ENCODE measurements around the gene CFTR.

CFTR gene

DNA sequence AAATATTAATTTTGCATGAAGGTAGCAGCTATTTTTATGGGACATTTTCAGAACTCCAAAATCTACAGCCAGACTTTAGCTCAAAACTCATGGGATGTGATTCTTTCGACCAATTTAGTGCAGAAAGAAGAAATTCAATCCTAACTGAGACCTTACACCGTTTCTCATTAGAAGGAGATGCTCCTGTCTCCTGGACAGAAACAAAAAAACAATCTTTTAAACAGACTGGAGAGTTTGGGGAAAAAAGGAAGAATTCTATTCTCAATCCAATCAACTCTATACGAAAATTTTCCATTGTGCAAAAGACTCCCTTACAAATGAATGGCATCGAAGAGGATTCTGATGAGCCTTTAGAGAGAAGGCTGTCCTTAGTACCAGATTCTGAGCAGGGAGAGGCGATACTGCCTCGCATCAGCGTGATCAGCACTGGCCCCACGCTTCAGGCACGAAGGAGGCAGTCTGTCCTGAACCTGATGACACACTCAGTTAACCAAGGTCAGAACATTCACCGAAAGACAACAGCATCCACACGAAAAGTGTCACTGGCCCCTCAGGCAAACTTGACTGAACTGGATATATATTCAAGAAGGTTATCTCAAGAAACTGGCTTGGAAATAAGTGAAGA lies 112.3 kb downstream of the CFTR start:
- DNase-seq = no peak

GRCh38 chr7:117596134-117596533 lies 116.3 kb downstream of the CFTR start:
- DNase-seq = no peak

- DNase-seq = no peak
Observed at GRCh38 chr7:117597755-117598154, 117.9 kb downstream of the CFTR start.

DNA sequence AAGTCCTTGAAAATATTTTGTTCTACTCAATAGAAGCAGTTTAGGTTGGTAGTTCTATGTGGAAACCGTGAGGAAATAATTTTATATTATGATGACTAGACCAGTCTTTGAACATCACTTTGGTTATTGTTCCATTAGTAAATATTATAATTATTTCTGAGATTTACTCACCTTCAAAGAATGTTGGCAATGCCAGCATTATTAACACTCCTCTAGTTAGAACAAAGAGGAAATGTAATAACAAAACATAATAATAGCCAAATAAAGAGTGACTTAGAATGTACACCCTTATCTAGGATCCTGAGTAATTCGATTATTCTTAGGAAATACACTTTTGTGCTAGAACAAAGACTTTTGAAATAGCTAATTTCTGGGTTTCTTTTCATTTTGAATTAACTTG lies 121.1 kb downstream of the CFTR start:
- DNase-seq = no peak

DNA sequence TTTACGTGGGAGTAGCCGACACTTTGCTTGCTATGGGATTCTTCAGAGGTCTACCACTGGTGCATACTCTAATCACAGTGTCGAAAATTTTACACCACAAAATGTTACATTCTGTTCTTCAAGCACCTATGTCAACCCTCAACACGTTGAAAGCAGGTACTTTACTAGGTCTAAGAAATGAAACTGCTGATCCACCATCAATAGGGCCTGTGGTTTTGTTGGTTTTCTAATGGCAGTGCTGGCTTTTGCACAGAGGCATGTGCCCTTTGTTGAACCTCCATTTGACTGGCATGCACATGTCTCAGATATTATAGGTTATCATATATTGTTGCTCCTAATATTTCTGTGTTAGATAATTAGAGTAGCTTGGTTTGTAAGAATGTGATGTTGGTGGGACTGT lies 123.8 kb downstream of the CFTR start:
- no peak for DNase-seq

- DNase-seq = no peak
Observed at GRCh38 chr7:117605712-117606111, 125.9 kb downstream of the CFTR start.

DNA sequence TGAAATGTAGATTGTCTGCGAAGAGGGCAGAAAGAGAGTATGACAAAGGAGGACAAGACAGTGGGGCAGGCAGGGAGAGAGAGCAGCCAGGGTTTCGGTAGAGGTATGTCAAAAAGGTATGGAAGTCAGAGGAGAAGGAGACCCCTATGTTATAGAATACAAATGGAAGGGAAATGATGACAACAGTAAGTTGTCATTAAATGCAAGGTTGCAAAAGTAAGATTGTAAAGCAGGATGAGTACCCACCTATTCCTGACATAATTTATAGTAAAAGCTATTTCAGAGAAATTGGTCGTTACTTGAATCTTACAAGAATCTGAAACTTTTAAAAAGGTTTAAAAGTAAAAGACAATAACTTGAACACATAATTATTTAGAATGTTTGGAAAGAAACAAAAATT lies 126.3 kb downstream of the CFTR start:
- no peak for DNase-seq

DNA sequence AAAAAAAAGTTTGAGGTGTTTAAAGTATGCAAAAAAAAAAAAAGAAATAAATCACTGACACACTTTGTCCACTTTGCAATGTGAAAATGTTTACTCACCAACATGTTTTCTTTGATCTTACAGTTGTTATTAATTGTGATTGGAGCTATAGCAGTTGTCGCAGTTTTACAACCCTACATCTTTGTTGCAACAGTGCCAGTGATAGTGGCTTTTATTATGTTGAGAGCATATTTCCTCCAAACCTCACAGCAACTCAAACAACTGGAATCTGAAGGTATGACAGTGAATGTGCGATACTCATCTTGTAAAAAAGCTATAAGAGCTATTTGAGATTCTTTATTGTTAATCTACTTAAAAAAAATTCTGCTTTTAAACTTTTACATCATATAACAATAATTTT lies 130.6 kb downstream of the CFTR start:
- no peak for DNase-seq

DNA sequence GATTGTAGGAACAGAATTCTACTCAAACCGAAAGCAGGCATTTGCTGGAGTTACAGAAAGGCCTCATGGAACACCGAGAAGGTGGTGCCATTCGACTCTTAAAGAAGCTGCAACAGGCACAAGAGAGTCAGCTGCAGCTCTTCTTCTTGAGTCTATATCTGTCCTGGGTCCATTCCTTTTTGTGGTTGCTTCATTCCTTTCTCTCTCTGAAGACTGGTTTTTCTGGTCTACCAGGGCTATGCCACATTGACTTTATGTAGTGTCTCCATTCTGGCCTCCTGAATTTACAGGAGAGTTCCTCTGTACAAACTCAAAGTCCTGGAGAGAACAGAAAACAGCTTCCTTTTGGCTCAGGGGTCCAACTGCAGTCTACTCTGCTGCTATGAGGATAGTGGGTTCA lies 132.8 kb downstream of the CFTR start:
- no peak for DNase-seq

GRCh38 chr7:117616694-117617093 lies 136.9 kb downstream of the CFTR start:
- DNase-seq = no peak

- DNase-seq = no peak
Observed at GRCh38 chr7:117619681-117620080, 139.9 kb downstream of the CFTR start.

DNA sequence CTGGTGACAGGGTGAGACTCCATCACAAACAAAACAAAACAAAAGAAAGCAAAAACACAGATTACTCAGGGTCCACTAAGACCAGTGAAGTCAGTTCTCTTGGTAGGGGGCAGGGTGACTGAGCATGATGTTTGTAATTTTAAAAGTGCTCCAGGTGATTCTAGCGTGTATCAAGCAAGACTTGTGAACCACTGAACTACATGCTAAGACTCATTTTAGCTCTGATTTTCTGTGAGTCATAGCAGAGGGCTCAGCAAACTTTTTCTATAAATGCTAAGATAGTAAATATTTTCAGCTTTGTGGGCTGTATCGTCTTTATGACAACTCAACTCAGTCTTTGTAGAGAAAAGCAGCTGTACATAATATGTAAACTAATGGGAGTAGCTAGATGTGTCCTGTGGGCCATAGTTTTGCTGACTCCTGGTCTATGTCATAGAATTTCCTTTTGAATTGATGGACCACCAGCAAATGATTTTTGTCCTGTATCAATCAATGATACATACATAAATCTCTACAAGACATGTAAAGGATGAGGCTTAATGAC lies 141.3 kb downstream of the CFTR start:
- DNase-seq = no peak

GRCh38 chr7:117623606-117624005 lies 143.8 kb downstream of the CFTR start:
- no peak for DNase-seq

DNA sequence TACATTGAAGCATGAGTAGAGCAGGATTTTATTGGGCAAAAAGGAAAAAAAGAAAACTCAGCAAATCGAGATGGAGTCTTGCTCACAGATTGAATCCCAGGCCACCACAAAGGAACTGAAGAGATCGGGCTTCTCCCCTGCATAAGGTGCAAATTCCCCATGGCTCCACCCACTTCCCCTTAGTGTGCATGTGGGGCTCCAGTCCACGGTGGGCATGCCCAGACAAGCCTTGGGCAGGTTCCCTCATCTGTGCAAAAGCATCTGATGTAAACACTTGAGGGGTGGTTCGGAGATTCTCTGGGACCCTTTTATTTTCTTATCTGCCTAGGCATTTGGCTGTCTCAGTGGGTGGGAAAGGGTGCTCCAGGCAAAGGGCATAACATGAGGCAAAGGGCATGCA lies 150.7 kb downstream of the CFTR start:
- no peak for DNase-seq

GRCh38 chr7:117630907-117631564 lies 151.2 kb downstream of the CFTR start:
- no peak for DNase-seq

- no peak for DNase-seq
Observed at GRCh38 chr7:117631652-117632051, 151.8 kb downstream of the CFTR start.

GRCh38 chr7:117637937-117638336 lies 158.1 kb downstream of the CFTR start:
- no peak for DNase-seq

DNA sequence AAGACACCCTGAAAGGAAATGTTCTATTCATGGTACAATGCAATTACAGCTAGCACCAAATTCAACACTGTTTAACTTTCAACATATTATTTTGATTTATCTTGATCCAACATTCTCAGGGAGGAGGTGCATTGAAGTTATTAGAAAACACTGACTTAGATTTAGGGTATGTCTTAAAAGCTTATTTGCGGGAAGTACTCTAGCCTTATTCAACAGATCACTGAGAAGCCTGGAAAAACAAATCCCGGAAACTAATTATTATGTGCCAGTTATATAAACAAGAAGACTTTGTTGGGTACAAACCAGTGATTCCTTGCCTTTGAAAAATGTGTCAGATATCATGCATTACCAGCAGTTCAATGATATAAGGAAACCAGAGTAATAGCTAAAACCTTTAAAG lies 160.1 kb downstream of the CFTR start:
- DNase-seq = no peak

DNA sequence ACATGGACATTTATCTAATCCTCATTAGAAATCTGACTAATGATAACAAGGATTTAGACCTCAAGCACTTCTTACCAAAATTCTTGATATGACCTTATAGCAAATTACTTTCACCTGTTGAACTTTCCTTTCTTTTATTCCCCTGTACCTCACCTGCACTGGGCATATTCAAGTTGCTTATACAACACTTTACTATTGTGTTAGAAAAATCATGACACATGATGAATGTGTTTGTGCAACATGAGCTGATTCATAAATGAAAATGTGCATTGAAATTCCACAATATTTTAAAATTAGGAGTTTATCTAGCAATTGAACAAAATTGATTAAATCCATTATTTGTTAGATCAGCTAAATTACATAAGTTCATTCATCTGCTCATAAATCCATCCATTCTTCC lies 160.6 kb downstream of the CFTR start:
- DNase-seq = no peak

GRCh38 chr7:117645481-117646165 lies 165.8 kb downstream of the CFTR start:
- no peak for DNase-seq

GRCh38 chr7:117648203-117648866 lies 168.5 kb downstream of the CFTR start:
- DNase-seq = no peak

GRCh38 chr7:117652943-117653680 lies 173.3 kb downstream of the CFTR start:
- no peak for DNase-seq

GRCh38 chr7:117654780-117655179 lies 175.0 kb downstream of the CFTR start:
- DNase-seq = no peak
